GM18511 (cell line): ENCODE results near the gene UGP2.

Source experiments
- ATAC-seq: cut with Tn5 transposase; IDR thresholded peaks from one replicate; pipeline ENCODE4 v1.9.1; 2021; ENCODE audit warnings: mild to moderate bottlenecking, moderate library complexity; ENCODE audit not compliant: unreplicated experiment

Gene UGP2

DNA sequence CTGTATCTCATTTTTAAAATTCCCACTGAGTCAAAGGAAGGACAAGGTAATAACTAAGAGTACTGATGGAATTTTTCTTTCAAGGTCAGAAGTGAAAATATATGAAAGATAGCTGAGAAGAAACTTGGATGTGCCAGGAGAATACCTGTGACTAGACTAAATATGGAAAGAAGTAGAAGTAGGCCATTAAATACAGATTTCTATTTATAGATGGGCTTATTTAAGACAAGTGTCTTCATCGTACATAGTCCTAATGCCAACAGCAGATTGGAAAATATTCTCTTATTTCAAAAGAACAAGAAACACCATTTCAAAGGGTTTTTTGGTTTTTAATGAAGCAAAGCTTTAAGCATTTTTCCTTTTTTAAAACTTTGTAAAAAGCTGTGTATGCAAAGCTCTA is 22.0 kb downstream of the UGP2 start:
- ATAC-seq: no peak

DNA sequence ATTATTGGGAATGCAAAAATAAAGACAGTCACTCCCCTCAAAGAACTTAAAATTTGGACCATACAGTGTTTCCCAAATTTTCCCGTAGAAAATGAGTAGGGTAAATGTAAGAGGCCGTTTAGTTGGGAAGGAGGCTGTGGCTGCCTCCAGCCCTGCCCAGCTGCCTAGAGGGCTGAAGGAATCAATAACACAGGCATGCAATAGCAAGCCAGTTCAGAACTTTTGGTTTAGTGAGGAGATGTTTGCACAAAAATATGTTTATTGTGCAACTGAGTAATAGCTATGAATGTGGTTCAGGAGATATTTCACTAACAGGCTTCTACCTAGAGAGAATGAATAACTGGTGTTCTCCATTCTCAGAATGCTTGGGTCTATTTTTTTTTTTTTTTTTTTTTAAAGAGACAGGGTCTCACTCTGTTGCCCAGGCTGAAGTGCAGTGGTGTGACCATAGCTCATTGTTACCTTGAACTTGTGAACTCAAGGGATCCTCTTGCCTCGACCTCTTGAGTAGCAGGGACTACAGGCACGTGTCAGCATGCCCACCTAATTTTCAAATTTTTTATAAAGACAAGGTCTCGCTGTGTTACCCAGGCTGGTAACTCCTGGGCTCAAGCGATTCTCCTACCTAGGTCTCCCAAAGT is 23.6 kb downstream of the UGP2 start:
- no peak for ATAC-seq

DNA sequence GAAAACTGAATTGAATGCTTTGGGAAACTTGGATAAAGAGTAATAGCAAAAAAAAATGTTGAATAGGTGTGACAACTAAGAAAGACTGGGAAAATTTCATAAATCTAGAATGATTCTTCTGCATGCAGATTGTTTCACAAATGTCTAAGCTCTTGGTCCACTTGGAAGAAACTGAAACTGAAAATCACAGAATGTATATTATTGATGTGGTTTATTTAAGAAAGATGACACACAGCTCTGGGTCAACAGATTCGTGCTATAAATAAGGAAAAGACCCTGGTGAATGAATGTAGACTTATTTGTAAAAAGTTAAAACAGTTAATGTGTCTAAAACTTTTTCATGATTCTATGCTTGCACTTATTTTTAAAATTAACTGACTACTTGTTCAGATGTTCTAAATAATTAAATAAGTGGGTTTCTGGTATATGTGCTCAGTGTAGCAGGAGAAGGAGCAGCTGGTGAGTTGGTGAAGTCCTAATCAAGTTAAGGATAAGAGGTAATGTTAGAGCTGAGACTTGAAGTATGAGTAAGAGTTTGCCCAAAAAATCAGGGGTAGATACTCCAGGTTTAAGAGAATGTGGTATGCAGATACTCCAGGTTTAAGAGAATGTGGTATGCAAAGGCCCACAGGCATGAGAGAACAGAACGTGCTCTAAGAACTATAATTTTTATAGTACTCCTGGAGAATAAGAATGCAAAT is 24.5 kb downstream of the UGP2 start:
- ATAC-seq: peak; percentile 69

DNA sequence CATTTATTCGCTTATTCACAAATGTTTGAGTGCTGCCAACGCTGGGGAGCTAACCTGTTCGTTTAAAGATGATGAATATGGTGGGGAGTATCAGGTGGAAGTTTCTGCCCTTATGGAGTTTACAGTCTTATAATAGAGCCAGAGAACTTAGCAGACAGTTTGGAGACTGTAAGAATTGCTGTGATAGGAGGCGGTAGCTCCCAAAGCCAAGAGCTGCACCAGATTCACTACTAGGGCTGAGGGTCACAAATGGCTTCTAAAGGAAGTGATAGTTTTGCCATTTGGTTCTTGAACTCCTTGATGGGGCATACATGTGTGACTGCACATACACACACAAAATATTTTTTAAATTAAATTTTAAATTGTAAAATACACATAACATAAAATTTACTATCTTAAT is 29.0 kb downstream of the UGP2 start:
- no peak for ATAC-seq

DNA sequence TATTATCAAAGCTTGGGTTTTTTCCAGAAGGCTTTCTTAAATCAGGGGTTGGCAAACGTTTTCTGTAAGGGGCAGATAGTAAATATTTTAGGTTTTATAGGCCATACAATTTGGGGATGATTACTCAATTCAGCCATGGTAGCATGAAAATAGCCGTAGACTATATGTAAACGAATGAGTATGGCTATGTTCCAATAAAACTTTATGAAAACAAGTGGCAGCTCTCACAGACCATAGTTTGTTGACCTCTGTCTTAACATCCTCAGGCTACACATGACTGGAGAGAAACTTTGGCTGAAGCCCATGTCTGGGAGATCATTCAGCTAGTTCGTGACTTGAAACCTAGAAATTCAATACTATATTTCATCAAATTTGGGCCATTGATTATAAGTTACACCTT is 30.2 kb downstream of the UGP2 start:
- ATAC-seq: no peak

DNA sequence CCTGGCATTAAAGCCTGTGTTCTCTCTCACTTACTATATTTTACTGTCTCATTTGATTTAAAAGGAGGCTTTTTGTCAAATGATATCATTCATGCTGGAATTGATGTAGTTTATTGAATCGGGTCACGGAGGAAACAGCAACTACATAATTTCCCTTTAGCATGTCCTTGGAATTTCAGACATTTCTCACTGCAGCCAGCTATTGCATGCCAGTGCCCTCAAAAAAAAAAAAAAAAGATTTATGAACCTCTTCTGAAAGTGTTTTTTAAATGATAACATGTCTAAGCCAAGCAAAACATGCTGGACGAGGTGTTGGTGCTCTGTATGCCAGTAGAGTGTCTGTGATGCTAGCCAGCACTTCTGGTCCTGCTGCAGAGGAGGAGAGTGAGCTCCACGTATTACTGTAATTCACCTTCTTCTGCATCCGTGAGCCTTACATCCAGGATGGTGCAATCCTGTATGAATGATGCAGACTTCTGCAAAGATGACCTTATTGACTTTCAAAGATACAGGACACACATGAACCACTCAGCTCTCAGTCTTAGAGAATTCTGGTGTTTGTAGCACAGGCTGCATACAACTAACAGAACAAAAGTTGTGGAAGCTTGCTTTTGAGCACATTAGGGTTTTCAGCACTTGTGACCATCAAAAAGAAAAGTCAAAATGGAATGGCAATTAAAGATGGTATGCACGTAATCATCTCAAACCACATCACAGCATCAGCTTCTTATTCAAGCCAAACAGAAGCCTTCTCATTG is 31.1 kb downstream of the UGP2 start:
- no peak for ATAC-seq

DNA sequence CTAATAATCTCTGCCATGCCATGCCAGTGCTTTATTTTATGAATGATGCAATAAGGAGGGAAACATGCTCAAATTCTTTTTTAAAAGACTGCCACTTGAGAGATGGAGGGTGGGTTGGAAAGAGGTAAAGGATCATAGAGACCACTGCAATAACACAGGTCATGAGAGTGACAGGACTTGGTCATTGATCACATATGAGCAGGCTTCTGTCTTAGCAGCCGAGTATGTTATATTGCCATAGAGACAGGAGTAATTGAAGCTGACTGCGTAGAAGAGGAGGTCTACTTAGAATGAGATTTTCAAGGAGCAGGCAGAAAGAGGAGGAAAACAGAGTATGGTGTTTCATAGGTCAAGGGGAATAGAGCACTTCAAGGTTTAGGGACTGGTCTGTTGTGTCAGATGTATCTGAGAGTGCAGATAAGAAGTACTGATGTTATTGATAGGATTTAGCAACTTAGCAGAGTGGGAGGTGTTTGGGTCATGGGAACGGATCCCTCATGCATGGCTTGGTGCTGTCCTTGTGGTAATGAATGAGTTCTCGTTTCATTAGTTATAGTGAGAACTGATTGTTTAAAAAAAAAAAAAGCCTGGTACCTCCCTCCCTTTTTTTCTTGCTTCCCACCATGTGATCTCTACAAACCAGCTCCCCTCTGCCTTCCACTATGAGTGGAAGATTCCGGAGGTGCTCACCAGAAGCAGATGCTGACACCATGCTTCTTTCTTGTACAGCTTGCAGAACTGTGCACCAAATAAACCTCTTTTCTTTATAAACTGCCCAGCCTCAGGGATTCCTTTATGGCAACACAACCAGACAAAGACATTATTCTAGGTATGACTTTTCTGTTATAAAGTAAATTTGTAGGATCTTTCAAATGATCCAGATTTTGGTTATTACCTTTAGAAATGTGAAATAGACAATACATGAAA is 32.8 kb downstream of the UGP2 start:
- no peak for ATAC-seq

DNA sequence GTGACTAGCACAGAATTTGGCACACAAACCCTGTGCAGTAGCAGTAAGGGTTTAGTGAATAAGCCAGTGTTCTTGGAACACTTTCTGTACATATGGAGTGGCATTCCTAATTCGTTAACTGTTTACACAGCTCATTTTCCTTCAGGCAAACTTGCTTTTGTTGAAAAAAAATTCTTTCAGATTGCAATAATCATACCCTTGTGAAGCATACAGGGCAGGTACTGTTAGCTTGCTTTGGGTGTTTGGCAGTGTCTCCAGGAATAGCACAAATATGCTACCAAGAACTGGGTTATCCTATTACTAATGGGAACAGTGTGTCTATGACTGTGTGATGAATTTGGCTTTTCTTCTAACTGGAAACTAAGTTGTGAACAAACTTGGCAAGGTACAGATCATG is 33.4 kb downstream of the UGP2 start:
- ATAC-seq: no peak

DNA sequence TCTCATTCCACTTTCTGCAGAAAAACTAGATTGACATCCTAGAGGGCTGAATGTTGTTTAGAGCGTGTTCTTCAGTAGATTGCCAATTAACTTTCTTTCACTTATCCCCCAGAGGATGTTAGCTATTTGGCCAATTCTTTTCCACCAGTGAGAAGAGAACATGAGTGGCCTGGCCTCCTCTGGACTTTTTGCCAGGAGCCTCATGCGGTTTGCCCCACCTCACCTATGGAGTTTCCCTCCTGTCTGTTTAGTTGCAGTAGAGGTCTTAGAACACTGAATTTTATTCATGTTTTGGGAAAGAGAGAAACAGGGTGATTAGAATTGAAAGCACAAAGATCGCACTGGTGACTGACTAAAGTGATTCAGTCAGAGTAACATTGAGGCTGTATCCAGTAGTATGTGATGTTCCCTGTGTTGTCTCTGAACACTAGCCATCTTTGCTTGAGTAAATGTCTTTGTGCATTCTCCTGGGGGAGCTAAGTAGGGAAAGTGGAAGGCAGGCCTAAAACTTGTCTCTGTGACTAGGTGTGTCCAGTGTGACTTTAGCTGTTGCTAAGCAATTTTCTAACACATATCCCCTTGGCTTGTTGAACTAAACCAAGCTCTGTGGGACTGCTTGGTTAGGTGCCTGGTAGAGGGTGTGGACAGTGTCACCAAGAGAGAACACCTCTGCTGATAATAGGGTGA is 34.0 kb downstream of the UGP2 start:
- no peak for ATAC-seq

DNA sequence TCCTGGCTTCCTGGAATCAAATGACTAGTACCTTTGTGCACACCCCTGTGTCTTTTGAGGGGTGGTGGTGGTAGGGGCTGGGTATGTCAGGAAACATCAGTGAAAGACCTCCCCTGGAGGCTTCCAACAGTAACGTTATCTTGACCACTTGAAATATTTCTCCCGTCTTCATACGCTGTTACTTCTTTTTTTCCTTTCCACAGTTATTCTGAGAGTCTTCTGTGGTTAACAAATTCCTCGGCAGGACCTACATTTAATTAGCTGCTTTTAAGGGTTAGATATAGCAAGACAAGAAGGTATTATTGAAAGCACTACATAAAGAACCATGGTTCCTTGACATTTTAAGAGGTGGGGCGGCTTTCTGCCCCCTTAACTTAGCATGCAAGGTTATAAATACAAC is 34.6 kb downstream of the UGP2 start:
- no peak for ATAC-seq

DNA sequence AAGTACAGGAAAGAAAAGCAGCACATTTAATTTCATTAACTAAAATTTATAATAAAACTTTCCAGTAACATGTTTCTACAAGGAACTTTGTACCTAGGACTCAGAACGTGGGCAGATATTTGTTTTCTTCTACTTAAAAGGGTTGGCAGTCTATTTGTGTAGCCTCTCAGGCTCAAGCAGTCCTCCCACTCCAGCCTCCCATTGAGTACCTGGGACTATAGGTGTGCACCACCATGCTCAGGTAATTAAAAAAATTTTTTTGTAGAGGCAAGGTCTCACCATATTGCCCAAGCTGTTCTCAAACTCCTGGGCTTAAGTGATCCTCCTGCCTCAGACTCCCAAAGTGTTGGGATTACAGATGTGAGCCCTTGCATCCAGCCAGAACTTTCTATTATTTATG is 36.8 kb downstream of the UGP2 start:
- no peak for ATAC-seq

DNA sequence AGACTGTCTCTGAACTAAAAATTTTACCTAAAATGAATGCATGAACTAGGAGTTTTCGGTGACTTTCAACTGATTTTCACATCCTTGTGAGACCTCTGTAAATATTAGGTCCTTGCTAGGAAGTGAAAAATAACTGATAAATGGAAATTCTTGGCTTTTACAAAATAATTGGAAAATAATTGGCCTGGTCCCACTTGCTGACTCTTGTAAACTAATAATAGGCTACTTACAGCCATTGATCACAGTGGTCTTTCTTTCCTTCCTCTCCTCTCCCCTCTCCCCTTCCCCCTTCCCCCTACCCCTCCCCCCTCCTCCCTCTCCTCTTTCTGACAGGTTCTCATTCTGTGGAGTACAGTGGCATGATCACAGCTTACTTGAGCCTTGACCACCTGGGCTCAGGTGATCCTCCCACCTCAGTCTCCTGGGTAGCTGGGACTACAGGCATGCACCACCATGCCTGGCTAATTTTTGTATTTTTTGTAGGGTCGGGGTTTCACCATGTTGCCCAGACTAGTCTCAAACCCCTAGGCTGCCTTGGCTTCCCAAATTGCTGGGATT is 38.3 kb downstream of the UGP2 start:
- no peak for ATAC-seq

DNA sequence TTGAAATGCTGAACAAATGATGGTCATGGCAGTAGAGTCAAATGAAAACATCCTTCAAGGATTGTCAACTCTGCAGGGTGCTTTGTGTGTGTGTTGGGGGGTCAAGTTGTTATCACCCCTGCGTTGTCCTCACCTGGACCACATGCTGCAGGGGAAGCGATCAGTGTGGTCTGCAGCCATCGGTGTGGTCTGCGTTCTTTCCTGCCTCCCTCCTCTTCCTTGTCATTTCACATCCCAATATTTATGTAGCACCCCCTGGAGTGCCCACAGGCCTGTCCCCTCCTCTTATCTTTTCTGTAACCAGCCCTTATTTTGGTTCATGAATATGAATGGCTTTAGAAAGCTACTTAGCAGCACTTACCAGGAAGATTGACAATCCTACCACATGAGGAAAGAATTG is 38.9 kb downstream of the UGP2 start:
- ATAC-seq: no peak

DNA sequence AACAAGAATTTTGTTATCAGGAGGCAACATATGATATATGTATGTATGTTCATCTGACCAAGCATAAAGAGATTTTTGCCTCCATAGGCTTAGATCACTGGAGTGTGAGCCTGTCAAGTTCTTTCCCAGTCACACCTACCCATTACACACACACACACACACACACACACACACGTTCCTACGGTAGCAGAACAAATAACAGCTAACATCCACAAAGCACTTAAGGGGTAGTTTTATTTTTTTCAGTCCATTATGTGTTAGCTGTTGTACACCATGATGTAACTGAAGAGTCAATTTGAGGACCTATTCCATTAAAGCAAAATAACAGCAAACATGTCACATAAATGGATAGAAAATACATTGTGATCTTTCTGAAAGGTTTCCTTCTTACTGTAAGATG is 39.5 kb downstream of the UGP2 start:
- no peak for ATAC-seq

DNA sequence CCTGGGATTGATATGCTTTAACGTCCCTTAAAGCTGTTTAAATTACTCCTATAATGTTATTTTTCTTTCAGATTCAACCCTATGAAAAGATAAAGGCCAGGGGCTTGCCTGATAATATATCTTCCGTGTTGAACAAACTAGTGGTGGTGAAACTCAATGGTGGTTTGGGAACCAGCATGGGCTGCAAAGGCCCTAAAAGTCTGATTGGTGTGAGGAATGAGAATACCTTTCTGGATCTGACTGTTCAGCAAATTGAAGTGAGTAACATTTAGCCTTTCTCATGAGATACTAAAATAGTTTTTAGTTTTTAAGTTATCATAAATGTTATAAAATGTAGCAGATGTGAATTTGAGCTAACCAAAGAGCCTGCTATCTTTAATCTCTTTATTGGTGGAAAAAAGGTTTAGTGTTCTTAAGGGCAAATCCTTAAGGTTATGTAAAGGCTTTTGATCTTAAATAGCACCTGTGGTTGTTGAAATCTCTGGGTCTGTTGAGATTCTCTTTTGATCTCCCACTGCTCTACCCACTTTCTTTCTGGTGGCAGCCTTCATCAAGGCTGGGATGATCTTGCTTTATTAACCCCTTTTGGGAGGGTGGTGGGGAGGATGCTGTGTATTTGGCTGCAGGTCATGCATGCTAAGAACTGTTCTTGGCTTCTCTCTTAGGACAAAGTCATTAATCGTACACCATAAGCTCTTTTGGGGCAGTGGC is 40.9 kb downstream of the UGP2 start:
- no peak for ATAC-seq

DNA sequence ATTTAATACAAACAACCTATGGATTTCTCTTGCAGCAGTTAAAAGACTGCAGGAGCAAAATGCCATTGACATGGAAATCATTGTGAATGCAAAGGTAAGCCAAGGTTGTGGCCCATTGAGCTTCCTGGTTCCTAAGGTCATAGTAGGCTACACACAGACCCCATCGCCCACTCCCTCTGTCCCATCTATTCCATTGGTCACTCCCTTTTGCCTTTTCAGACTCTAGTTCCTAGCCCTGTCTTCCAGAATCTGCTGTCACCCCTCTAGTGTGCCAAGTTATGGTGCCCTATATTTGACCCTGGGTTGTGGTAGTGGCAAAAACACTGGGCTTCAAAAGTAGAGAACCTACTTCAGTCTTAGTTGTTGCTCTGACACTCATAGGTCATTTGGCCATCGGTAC is 44.7 kb downstream of the UGP2 start:
- ATAC-seq: no peak

DNA sequence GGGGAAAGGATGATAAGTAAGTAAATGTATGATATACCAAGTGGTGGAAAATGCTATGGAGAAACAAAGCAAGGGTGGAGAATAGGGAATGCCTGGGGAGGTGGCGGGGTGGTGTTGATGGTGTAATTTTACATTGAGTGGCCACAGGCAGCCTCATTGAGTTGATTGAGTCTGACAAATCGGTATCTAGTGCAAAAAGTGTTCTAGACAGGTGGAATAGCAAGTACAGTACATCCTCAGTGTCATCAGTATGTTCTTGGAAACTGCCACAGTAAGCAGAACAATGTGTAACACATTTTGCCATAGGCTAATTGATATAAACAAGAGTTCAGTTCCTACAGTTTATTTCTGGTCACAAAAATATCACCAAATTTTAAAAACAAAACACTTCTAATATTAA is 46.4 kb downstream of the UGP2 start:
- no peak for ATAC-seq

DNA sequence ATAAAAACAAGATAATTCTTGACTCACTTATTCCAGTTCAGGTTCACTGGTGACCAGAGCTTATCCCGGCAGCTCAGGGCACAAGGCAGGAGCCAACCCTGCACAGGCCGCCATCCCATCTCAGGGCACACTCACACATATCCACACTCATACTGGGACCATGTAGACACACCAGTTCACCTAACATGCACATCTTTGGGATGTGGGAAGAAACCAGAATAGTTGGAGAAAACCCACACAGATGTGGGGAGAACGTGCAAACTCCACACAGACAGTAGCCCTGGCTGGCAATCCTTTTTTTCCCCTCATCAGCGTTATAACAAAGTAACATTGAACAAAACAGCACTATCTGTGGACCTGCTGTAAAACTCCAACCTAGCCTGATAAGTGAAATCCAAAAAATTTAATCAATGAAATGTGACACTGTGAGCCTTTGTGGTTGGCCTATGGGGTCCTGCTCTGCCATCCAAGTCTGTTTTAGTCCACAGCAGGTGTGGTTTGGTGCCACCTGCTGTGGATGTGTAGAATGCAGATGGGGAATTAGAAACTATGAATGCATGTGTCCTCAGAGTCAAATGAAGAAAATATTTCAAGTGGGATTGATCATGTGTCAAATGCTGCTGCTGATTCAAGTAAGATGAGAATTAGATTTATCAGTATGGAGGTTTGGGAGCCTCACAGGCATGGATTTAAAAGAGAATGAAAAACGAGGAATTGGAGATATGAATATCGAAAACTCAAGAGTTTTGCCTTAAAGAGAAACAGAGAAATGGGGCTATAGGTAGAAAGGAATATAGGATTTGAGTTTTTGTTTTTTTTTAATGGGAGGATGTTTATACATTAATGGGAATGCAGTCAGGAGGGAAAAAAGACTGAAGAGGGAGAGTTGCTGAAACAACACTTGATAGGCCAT is 47.0 kb downstream of the UGP2 start:
- peak; percentile 78 for ATAC-seq

DNA sequence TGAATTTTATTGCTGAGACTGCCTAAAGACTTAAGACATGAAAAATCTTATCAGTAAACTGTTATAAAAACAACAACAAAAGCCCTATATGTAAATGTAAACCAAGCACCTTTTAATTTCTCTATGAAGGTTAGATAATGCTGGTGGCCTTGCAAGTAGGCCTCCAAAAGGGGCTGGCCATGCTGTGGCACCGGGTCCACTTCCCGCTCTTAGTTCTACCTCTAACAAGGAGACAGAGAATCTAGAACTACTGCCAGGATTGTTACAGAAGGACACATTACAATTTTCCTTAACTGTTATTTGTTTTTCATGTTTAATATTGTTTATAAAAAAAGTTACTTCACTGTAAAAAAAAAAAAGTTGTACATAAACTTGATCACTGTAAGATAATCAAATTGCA is 49.0 kb downstream of the UGP2 start:
- ATAC-seq: no peak
